Measurements from ENCODE around the gene TMOD1. TPM values are rescaled to one million over a fixed set of nuclear protein-coding genes. Genes with fewer than 3 reads are reported as not detected.

Gene TMOD1
- polyA plus RNA-seq, 1 of the 3 experiments (the other 2 are of a cell fraction), result 0.54 TPM

GRCh38 chr9:97551308-97551707 is 49.8 kb downstream of the TMOD1 start:
- CTCF ChIA-PET, result no interaction called here
- peaks cover 0 to 32% of the 10 kb centered on the region in 2 experiments; a peak in 2 of 4 replicates for H3K4me1 ChIP-seq (ENCODE audit: control insufficient read depth in 1 of 2, insufficient read depth in 2 of 2, low read depth in 1 of 2, low read length in 1 of 2)
- H3K36me3 ChIP-seq (replicated peaks in 1 of 2; ENCODE audit: control insufficient read depth in 1 of 2, insufficient read depth in 2 of 2, low read length in 1 of 2), result peaks cover 0 to 7% of the 10 kb centered on the region in 2 experiments
- POLR2A ChIA-PET, result no interaction called here
- H3K27ac ChIP-seq (ENCODE audit: low read depth in 2 of 2, low read length in 1 of 2), result no peak overlapping the region
- 0 out of 2 replicates have a peak, but pooled peaks cover 7% of the 10 kb centered on the region for H3K27me3 ChIP-seq (ENCODE audit: insufficient read depth)
- no peak overlapping the region for H3K4me2 ChIP-seq
- no peak overlapping the region for H3K4me3 ChIP-seq (ENCODE audit: low read depth in 2 of 2, low read length in 1 of 2)
- H3K79me2 ChIP-seq (ENCODE audit: insufficient read depth), result no peaks in the 10 kb centered on the region
- WGBS (ENCODE audit: low lambda C conversion rate), result 75% methylated on average over 5 of the region's 5 CpGs
- H3K9me3 ChIP-seq, result no peaks in the 10 kb centered on the region
- H3K9ac ChIP-seq, result no peak overlapping the region
- TF ChIP-seq CTCF (IDR thresholded peaks at IDR 0.05), result no peak
- TF ChIP-seq FOXJ3 (CRISPR knock-in tag; IDR thresholded peaks at IDR 0.05), result no peak
- no peak for TF ChIP-seq IRF3 (IDR thresholded peaks at IDR 0.05; ENCODE audit: low read depth, low read length)
- TF ChIP-seq GABPA (IDR thresholded peaks at IDR 0.05; ENCODE audit: low read depth), result no peak
- TF ChIP-seq PBX3 (IDR thresholded peaks at IDR 0.05), result no peak
- no peak for TF ChIP-seq NRF1 (IDR thresholded peaks at IDR 0.05; ENCODE audit: low read depth, low read length)
- no peak for TF ChIP-seq USF2 (IDR thresholded peaks at IDR 0.05; ENCODE audit: borderline replicate concordance, low read depth, low read length)
- no peak for TF ChIP-seq USF1 (IDR thresholded peaks at IDR 0.05; ENCODE audit: borderline replicate concordance, low read depth)
- no peak for TF ChIP-seq FOXM1 (IDR thresholded peaks at IDR 0.05; ENCODE audit: low read depth)
- TF ChIP-seq MEF2A (IDR thresholded peaks at IDR 0.05; ENCODE audit: borderline replicate concordance, low read depth), result no peak
- no peak for TF ChIP-seq ZBTB33 (IDR thresholded peaks at IDR 0.05; ENCODE audit: borderline replicate concordance, low read depth)
- no peak for TF ChIP-seq NFIC (IDR thresholded peaks at IDR 0.05; ENCODE audit: borderline replicate concordance)
- H3F3A ChIP-seq (replicated peaks; ENCODE audit: insufficient read depth), result no peaks in the 10 kb centered on the region
- no peaks in the 10 kb centered on the region for H3K9me2 ChIP-seq
- H2AFZ ChIP-seq (ENCODE audit: low read depth), result no peak overlapping the region
- H4K20me1 ChIP-seq (ENCODE audit: insufficient read depth), result no peaks in the 10 kb centered on the region
- no peak for DNase-seq
